HG03442 (cell line): ENCODE data around the gene ZNF565.
"Not testable (repeated sequence)": the region's sequence is repeated elsewhere in the genome, so short reads cannot be mapped to it uniquely, and the experiment has no call there.

Experiments
- ATAC-seq: cut with Tn5 transposase; IDR thresholded peaks from one replicate; pipeline ENCODE4 v1.9.1; 2021; ENCODE audit warnings: mild to moderate bottlenecking, moderate library complexity; ENCODE audit not compliant: unreplicated experiment

ZNF565 gene

DNA sequence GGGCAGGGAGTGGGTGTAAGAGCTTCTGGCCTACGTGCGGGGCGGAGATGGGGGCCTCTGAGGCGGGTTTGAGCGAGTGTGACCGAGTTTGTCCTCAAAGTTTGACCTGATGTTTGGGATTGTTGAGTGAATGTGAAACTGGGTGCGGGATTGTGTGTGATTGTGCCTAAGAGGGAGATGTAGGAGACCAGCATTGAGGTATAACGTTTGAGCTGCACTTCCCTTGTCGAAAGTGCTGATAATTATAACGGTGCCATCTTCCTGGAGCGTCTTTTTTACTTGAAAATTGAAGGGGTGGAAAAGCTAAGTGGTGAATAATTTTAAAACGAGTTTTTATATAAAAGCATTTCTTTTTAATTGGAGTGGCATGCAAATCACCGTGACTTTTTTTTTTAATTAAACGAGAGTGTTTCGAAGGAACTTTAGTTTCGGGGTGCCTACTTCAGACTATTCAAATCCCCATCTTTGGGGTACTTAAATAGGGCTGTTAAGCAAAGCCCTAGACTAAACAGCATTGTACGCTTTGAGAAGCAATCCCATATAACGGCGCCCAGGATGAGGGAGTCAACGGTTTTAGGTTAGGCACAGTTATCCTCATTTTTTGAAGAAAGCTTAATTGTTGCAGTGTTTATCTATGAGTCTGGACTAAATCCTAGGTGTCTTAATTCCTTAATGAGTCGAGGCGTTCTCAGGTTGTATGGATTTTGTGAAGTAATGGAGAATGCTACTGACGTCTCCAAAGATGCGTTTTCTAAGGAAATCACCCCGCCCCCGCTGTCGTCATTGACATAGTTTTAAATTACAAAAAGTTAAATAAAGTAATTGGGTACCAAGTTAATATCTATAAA is 1.0 kb upstream of the ZNF565 start:
- ATAC-seq = no peak

DNA sequence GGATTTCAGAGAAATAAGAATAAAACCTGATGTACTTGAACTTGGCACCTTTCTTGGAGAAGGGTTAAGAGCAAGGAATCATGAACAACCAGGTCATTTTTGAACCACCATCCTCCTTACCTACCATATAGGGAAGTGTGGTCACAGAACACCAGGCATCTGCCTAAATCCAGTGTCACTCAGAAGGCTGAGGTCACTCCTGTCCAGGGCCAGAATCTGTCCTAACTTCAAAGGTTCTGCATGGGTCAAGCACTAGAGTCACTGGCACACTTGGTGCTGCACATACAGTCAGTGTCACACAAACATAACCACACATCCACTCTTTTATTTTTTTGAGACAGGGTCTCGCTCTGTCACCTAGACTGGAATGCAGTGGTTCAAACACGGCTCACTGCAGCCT is 1.6 kb downstream of the ZNF565 start:
- ATAC-seq = no peak

- ATAC-seq = no peak
These were observed 4.0 kb downstream of the ZNF565 start for GRCh38 chr19:36210497-36210896.

DNA sequence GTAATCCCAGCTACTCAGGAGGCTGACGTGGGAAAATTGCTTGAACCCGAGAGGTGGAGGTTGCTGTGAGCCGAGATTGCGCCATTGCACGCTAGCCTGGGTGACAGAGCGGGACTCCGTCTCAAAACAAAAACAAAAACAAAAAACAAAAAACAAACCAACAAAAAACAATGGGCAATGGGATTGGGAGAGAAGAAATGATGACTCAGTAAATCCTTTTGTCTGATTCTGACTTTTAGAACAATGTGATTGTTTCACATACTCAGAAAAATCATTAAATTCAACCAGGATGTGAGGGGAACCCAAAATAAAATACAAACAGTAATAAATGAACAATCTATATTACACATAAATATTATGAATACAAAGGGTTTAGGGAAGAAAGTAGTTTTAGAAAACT is 5.1 kb downstream of the ZNF565 start:
- no peak for ATAC-seq

DNA sequence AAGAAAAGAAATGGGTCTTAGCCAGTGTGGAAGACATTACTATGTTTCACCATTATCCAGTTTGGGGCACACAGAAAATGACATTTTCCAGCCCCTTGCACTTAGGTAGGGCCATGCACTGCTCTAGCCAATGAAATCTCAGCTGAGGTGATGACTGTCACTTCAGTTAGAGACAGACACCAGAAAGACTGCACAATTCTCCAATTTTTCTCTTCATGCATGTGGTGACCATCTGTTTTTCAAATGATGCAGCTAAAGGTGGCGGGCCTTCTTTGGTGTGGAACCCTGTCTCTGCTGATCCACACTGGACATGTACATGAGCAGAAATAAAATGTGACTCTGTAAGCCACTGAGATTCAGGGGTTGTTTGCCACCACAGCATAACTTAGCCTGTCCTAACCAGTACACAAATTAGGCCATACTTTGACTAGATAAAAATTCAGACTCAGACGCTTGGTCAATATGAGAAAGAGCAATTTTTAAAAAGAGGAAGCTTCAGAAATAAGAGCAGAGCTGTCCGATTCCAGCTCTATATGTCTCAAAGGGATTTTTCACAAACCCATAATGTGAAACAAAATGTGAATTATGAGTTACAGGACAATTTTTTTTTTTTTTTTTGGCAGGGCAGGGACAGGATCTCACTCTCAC is 6.7 kb downstream of the ZNF565 start:
- ATAC-seq = peak; percentile 72

GRCh38 chr19:36203293-36203692 is 11.2 kb downstream of the ZNF565 start:
- no peak for ATAC-seq

DNA sequence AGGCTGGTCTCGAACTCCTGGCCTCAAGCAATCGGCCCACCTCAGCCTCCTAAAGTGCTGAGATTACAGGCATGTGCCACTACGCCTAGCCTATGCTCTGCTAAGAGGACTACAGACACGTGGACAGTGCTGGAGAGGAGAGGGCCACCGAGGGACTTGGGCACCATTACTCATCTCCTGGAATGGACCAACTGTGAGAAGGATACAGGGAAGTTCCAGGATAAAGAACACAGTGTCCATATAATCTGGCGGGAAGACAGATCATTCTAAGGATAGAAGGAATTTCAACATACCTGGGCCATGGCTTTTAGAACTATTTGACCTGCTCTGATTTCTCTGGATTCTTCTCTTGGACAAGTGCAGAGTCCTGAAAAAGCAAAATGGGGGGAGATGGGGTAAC is 12.8 kb downstream of the ZNF565 start:
- no peak for ATAC-seq

- ATAC-seq = no peak
These were observed 16.3 kb downstream of the ZNF565 start for GRCh38 chr19:36198119-36198518.

DNA sequence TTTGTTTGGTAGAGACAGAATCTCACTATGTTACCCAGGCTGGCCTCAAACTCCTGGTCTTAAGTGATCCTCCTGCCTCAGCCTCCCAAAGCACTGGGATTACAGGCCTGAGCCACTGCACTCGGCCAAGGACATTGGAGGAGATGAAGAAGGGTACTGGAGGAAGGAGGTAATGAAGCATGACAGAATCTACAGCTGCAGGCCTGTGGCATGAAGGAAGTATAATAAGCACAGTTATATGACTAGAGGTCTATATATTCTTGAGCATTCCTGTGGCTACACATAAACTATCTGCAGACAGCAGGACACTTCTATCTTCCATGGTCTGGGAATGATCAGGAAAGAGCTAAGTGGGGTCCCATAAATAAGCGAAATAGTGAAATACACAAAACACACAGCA is 18.2 kb downstream of the ZNF565 start:
- ATAC-seq = no peak

GRCh38 chr19:36186722-36187121 is 27.7 kb downstream of the ZNF565 start:
- not testable (repeated sequence) for ATAC-seq

- no peak for ATAC-seq
These were observed 31.2 kb downstream of the ZNF565 start for GRCh38 chr19:36183245-36183628.

- ATAC-seq = no peak
These were observed 31.7 kb downstream of the ZNF565 start for GRCh38 chr19:36182612-36183244.

DNA sequence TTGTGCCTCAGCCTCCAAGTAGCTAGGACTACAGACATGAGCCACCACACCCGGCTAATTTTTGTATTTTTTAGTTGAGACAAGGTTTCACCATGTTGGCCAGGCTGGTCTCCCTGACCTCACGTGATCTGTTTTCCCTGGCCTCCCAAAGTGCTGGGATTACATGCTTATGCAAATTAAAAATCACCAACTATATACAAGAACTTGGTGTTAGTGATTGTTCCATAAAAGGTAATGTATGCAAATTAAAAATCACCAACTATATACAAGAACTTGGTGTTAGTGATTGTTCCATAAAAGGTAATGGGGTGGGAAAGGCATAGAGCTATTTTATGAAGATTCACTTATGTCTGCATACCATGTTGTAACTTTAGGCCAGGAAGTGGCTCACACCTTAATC is 35.4 kb downstream of the ZNF565 start:
- ATAC-seq = not testable (repeated sequence)

- not testable (repeated sequence) for ATAC-seq
These were observed 40.6 kb downstream of the ZNF565 start for GRCh38 chr19:36173846-36174245.

GRCh38 chr19:36172852-36173251 is 41.6 kb downstream of the ZNF565 start:
- no peak for ATAC-seq

DNA sequence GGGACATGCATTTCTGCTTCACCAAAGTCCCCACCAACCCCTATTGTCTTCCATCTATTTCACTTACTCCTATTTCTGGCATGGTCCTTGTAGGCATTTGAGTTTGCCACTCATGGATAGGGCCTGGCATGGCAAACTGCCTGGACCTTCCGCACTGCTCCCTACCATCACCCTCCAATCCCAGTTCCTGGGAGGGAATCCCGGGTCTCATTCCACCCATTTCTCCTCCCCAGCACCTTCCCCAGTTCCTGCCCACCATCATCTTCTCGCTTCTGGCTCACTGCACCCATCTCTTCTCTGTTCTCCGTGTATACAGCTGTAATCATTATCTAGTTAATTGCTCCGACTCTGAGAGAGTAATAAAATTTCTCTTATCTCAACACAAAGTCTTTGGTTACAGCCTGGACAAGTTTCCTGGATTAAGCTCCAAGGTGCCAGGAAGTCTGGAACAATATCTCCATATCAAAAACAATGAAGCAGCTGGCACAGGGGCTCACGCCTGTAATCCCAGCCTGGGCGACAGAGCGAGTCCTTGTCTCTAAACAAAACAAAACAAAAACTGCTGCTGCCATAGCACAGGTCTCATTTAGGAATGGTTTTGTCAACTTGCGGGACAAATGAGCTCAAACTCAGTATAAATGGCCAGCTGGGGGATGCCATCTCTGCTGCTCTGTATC is 45.2 kb downstream of the ZNF565 start:
- no peak for ATAC-seq

DNA sequence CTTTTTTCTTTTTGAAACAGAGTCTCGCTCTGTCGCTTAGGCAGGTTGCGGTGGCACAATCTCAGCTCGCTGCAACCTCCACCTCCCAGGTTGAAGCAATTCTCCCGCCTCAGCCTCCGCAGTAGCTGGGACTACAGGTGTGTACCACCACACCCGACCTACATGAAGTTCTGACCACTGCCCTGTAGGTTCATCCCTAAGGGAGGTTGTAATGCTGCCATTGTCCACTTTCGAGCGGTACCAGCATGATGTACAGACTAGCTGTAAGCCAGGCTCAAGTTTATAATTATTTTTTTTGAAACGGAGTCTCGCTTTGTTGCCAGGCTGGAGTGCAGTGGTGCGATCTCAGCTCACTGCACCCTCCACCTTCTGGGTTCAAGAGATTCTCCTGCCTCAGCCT is 50.7 kb downstream of the ZNF565 start:
- ATAC-seq = no peak

- ATAC-seq = no peak
These were observed 53.5 kb downstream of the ZNF565 start for GRCh38 chr19:36160821-36161596.

GRCh38 chr19:36153126-36153525 is 61.3 kb downstream of the ZNF565 start:
- no peak for ATAC-seq

DNA sequence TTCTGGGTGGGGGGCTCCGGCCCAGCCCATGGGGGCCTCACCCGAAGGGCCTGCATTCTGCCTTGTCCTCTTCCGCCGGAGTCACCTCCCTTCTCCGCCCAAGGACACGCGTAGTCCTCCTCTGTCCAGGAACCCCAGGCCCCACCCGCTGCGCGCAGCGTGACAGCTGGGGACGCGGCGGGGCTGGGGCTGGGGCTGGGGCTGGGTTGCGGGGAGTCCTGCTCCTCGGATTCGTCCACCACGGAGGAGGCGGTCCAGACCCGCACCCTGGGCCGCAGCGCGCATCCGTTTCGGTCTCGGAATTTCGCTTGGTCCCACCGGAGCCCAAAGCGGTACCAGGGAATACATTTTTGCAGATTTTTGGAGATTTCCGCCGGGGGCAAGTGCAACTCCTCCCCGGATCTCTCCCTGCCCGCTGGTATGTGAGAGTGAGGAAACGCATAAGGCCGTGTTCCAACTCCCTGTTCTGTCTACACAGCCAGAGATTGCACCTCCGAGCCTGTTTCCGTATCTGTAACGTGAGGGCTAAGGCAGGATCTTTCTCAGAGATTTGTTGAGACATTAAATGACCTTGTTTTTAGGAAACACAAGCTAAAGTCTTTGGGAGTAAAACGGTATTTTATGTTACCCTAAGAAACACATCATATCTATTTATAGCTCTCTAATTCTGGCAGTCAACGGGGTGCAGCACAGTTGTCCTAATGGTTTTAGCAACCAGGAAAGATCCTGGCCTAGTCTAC is 61.9 kb downstream of the ZNF565 start, which contains the start of gene COX7A1:
Gene COX7A1, minus strand, starts transcription at position 96 of the 740 bp plus-strand sequence. Its CDS starts 40 bp downstream, at position 56.
- no peak for ATAC-seq
